ENCODE data around the gene GFOD1.

The GFOD1 gene

DNA sequence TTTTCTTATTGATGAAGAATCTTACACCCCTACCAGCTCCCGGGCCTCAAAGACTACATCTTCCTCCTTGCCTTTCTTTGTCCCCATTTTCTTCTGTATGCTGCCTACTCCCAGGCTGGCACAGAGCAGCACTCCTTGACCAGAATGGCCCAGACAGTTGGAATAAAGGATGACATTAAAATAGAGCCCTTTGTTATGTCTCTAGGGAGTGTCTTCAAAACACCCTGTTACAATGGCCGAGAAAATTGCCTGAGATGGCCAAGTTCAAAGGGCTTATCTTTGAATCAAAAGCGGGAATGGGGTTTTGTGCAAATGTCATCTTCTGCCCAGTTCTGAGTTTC lies 80.1 kb downstream of the GFOD1 start:
- TF ChIP-seq, protein P1, sequence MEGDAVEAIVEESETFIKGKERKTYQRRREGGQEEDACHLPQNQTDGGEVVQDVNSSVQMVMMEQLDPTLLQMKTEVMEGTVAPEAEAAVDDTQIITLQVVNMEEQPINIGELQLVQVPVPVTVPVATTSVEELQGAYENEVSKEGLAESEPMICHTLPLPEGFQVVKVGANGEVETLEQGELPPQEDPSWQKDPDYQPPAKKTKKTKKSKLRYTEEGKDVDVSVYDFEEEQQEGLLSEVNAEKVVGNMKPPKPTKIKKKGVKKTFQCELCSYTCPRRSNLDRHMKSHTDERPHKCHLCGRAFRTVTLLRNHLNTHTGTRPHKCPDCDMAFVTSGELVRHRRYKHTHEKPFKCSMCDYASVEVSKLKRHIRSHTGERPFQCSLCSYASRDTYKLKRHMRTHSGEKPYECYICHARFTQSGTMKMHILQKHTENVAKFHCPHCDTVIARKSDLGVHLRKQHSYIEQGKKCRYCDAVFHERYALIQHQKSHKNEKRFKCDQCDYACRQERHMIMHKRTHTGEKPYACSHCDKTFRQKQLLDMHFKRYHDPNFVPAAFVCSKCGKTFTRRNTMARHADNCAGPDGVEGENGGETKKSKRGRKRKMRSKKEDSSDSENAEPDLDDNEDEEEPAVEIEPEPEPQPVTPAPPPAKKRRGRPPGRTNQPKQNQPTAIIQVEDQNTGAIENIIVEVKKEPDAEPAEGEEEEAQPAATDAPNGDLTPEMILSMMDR (IDR thresholded peaks at IDR 0.05; ENCODE audit: low read depth, low read length, poor library complexity, severe bottlenecking): no peak
- no peak for TF ChIP-seq EZH2phosphoT487 (IDR thresholded peaks at IDR 0.05; ENCODE audit: borderline replicate concordance, low read length)
- no peaks in the 10 kb centered on the region for H3K79me2 ChIP-seq (ENCODE audit: control insufficient read depth, low read length)
- H3F3A ChIP-seq (ENCODE audit: control insufficient read depth, insufficient read depth): no peaks in the 10 kb centered on the region
- no peaks in the 10 kb centered on the region for H3K9me3 ChIP-seq (ENCODE audit: control insufficient read depth, insufficient read depth, low read length)
- no peak overlapping the region for H3K4me3 ChIP-seq (ENCODE audit: low read length)
- H3K27ac ChIP-seq (ENCODE audit: low read depth, low read length): no peak overlapping the region
- H3K4me1 ChIP-seq (ENCODE audit: control insufficient read depth, low read length): no peaks in the 10 kb centered on the region
- H3K4me2 ChIP-seq (ENCODE audit: low read length): no peak overlapping the region
- no peaks in the 10 kb centered on the region for H4K20me1 ChIP-seq (ENCODE audit: control insufficient read depth, insufficient read depth, low read depth, low read length)
- H3K27me3 ChIP-seq (ENCODE audit: control insufficient read depth, low read length): no peaks in the 10 kb centered on the region
- no peaks in the 10 kb centered on the region for H3K36me3 ChIP-seq (ENCODE audit: control insufficient read depth, low read length)
- no peaks in the 10 kb centered on the region for H3K9me2 ChIP-seq (replicated peaks; ENCODE audit: control insufficient read depth, low read length)

DNA sequence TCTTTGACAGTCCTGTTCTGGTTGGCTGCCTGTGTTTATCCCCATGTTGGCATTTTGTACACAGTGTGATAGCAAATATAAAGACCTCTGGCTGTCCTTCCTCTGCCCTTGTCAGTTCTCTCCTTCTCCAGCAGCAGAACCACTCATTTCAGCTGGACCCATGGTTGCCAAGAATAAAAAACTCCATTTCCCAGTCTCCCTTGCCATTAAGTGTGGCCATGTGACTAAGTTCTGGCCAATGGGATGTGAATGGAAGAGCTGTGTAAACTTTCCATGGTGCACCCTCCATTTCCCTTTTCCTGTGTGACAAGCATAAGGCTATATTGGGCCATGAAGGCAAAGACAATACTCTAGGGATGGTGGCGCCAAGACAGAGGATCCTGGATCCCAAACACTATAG lies 80.6 kb downstream of the GFOD1 start:
- Histone ChIP-seq H3K27ac (ENCODE audit: low read depth, low read length) (no peak overlapping the region), H3K9me2 (replicated peaks; ENCODE audit: control insufficient read depth, low read length) (no peaks in the 10 kb centered on the region)

DNA sequence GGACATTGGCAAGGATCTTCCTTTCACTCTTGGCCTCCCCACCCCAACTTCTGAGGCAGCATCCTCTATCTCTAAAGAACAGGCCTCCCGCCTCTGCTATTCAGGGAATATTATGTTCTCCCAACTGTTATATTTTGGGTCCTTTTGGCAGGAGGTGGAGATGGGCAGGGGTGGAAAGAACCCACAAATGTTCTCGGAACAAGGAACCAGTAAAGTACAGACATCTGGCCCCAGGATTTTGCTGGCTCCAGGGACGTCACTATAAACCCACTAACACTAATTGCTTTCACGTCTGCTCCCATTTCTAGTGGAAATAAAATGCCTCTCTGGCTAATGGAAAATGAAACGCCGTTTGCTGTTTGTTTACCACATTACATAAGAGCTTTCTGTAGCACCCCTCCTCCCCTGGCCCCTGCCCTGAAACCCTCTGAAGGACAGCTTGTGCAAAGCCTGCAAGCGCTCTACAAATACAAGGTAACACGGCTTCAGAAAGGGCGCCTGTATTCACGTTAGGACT lies 81.4 kb downstream of the GFOD1 start:
- Histone ChIP-seq H3K27me3 (ENCODE audit: control insufficient read depth, low read length) (no peaks in the 10 kb centered on the region), H3K79me2 (ENCODE audit: control insufficient read depth, low read length) (no peaks in the 10 kb centered on the region), H3K4me1 (ENCODE audit: control insufficient read depth, low read length) (no peaks in the 10 kb centered on the region), H3K4me3 (ENCODE audit: low read length) (no peak overlapping the region), H3K4me2 (ENCODE audit: low read length) (no peak overlapping the region), H3K27ac (ENCODE audit: low read depth, low read length) (no peak overlapping the region), H3K9me2 (replicated peaks; ENCODE audit: control insufficient read depth, low read length) (no peaks in the 10 kb centered on the region), H3K36me3 (ENCODE audit: control insufficient read depth, low read length) (no peaks in the 10 kb centered on the region), H3K9me3 (ENCODE audit: control insufficient read depth, insufficient read depth, low read length) (no peaks in the 10 kb centered on the region), H3F3A (ENCODE audit: control insufficient read depth, insufficient read depth) (no peaks in the 10 kb centered on the region), H4K20me1 (ENCODE audit: control insufficient read depth, insufficient read depth, low read depth, low read length) (no peaks in the 10 kb centered on the region)
- TF ChIP-seq, protein P1 (IDR thresholded peaks at IDR 0.05; ENCODE audit: low read depth, low read length, poor library complexity, severe bottlenecking): no peak
- no peak for TF ChIP-seq EZH2phosphoT487 (IDR thresholded peaks at IDR 0.05; ENCODE audit: borderline replicate concordance, low read length)

More for the DNA sequence above, 80.6 kb downstream of the GFOD1 start:
- H3K4me1 ChIP-seq (ENCODE audit: control insufficient read depth, low read length): no peaks in the 10 kb centered on the region
- no peak overlapping the region for H3K4me2 ChIP-seq (ENCODE audit: low read length)
- no peak overlapping the region for H3K4me3 ChIP-seq (ENCODE audit: low read length)
- no peaks in the 10 kb centered on the region for H3K36me3 ChIP-seq (ENCODE audit: control insufficient read depth, low read length)
- no peaks in the 10 kb centered on the region for H3K79me2 ChIP-seq (ENCODE audit: control insufficient read depth, low read length)
- no peaks in the 10 kb centered on the region for H3K9me3 ChIP-seq (ENCODE audit: control insufficient read depth, insufficient read depth, low read length)
- no peaks in the 10 kb centered on the region for H4K20me1 ChIP-seq (ENCODE audit: control insufficient read depth, insufficient read depth, low read depth, low read length)
- no peaks in the 10 kb centered on the region for H3K27me3 ChIP-seq (ENCODE audit: control insufficient read depth, low read length)
- no peaks in the 10 kb centered on the region for H3F3A ChIP-seq (ENCODE audit: control insufficient read depth, insufficient read depth)
- TF ChIP-seq EZH2phosphoT487 (IDR thresholded peaks at IDR 0.05; ENCODE audit: borderline replicate concordance, low read length): no peak
- TF ChIP-seq, protein P1 (IDR thresholded peaks at IDR 0.05; ENCODE audit: low read depth, low read length, poor library complexity, severe bottlenecking): no peak

DNA sequence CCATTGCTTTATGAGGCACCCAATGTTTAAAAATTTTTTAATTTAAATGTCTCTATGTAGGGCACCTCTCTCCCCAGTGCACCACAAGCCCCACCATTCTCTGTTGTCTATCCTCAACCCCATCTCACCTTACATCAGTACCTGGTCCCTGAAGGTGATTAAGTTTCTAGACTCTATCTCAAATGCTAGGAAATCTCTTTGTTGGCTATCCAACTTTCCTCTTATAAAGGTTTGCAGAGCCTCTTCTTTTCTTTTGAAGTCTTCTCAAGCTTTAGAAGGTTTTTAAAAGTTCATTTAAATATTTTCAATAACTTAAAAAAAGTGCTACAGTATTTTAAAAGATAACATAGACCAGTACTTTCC lies 82.5 kb downstream of the GFOD1 start:
- H3K27me3 ChIP-seq (ENCODE audit: control insufficient read depth, low read length): no peaks in the 10 kb centered on the region
- no peak overlapping the region for H3K4me2 ChIP-seq (ENCODE audit: low read length)
- H3K4me1 ChIP-seq (ENCODE audit: control insufficient read depth, low read length): no peaks in the 10 kb centered on the region
- no peak for TF ChIP-seq EZH2phosphoT487 (IDR thresholded peaks at IDR 0.05; ENCODE audit: borderline replicate concordance, low read length)
- TF ChIP-seq, protein P1 (IDR thresholded peaks at IDR 0.05; ENCODE audit: low read depth, low read length, poor library complexity, severe bottlenecking): no peak
- no peak overlapping the region for H3K4me3 ChIP-seq (ENCODE audit: low read length)
- no peaks in the 10 kb centered on the region for H3F3A ChIP-seq (ENCODE audit: control insufficient read depth, insufficient read depth)
- H3K79me2 ChIP-seq (ENCODE audit: control insufficient read depth, low read length): no peaks in the 10 kb centered on the region
- H3K9me3 ChIP-seq (ENCODE audit: control insufficient read depth, insufficient read depth, low read length): no peaks in the 10 kb centered on the region
- no peaks in the 10 kb centered on the region for H3K9me2 ChIP-seq (replicated peaks; ENCODE audit: control insufficient read depth, low read length)
- no peaks in the 10 kb centered on the region for H3K36me3 ChIP-seq (ENCODE audit: control insufficient read depth, low read length)
- no peaks in the 10 kb centered on the region for H4K20me1 ChIP-seq (ENCODE audit: control insufficient read depth, insufficient read depth, low read depth, low read length)
- H3K27ac ChIP-seq (ENCODE audit: low read depth, low read length): no peak overlapping the region
